HUES64 (cell line): ENCODE measurements around the gene PIGP. TPM values are rescaled to one million over a fixed set of nuclear protein-coding genes. Genes with fewer than 3 reads are reported as not detected.
"Not testable (repeated sequence)": the region's sequence is repeated elsewhere in the genome, so short reads cannot be mapped to it uniquely, and the experiment has no call there.

Experiments used
- H3K27ac ChIP-seq: 2 replicates; pipeline ENCODE4 v1.7.0; 2013; ENCODE audit warnings: low read depth, low read length, inconsistent platforms
- H3K27me3 ChIP-seq: 2 replicates; pipeline ENCODE4 v1.6.1; 2013; ENCODE audit warnings: mild to moderate bottlenecking, low read length; ENCODE audit not compliant: insufficient read depth
- H3K36me3 ChIP-seq: 2 replicates; pipeline ENCODE4 v1.6.1; 2013; ENCODE audit warnings: mild to moderate bottlenecking, low read length; ENCODE audit not compliant: insufficient read depth
- H3K4me1 ChIP-seq: 2 replicates; pipeline ENCODE4 v1.6.1; 2013; ENCODE audit warnings: mild to moderate bottlenecking, low read length, moderate library complexity; ENCODE audit not compliant: insufficient read depth
- H3K4me3 ChIP-seq: 2 replicates; pipeline ENCODE4 v1.5.1; 2013; ENCODE audit warnings: mild to moderate bottlenecking, low read length, moderate library complexity
- H3K9ac ChIP-seq: 2 replicates; pipeline ENCODE4 v1.6.1; 2013; ENCODE audit warnings: mild to moderate bottlenecking, low read depth, low read length
- H3K9me3 ChIP-seq: 2 replicates; pipeline ENCODE4 v1.6.1; 2013; ENCODE audit warnings: low read depth, low read length; ENCODE audit not compliant: insufficient read depth
- WGBS: fragments of 150-250, 120-280 bp; methylation state at CpG from one replicate; pipeline ENCODE4 v1.1.7; 2013; ENCODE audit warnings: missing lambda C conversion rate; 5-methylcytosine and 5-hydroxymethylcytosine counted together
- polyA plus RNA-seq, 2 experiments: library from polyadenylated mRNA; stranded (reverse); fragments of 50-300 nt; gene quantifications; one replicate each; pipeline ENCODE4 v1.2.3, GENCODE V29; 2013

Gene PIGP
- 9.1 TPM for polyA plus RNA-seq (2013, experiment 1 of 2)
- polyA plus RNA-seq (2013, experiment 2 of 2): 16.0 TPM

GRCh38 chr21:37072988-37073416 is at the start of gene PIGP, which contains the start of gene TTC3:
Gene PIGP, minus strand, starts transcription at chr21:37073071. Its CDS starts 556 bp downstream, at chr21:37072515.
Gene TTC3, plus strand, starts transcription at chr21:37073254. Its CDS starts 14,004 bp downstream, at chr21:37087258.
- Histone ChIP-seq H3K4me1 (peaks cover 22% of the 10 kb centered on the region), H3K27me3 (peaks cover 25% of the 10 kb centered on the region), H3K9ac (peak within 1 kb of the TSS; percentile 88), H3K27ac (peak within 1 kb of the TSS; percentile 96), H3K4me3 (peak within 1 kb of the TSS; percentile 69), H3K9me3 (no peaks in the 10 kb centered on the region), H3K36me3 (no peaks in the 10 kb centered on the region; the same call in 1 of the 2 replicates)
- WGBS: under 1% methylated on average over 61 of the region's 61 CpGs

GRCh38 chr21:37119421-37120218 is 46.7 kb upstream of the PIGP start:
- Histone ChIP-seq H3K27ac (no peak overlapping the region), H3K9ac (no peak overlapping the region), H3K4me3 (no peak overlapping the region), H3K27me3 (no peaks in the 10 kb centered on the region), H3K36me3 (no peaks in the 10 kb centered on the region), H3K4me1 (peaks cover 7% of the 10 kb centered on the region; the same call in 1 of the 2 replicates), H3K9me3 (no peaks in the 10 kb centered on the region)
- 70% methylated on average over 6 of the region's 6 CpGs for WGBS

GRCh38 chr21:37118187-37118826 is 45.4 kb upstream of the PIGP start:
- no peak overlapping the region for H3K9ac ChIP-seq
- no peaks in the 10 kb centered on the region for H3K9me3 ChIP-seq
- no peaks in the 10 kb centered on the region for H3K27me3 ChIP-seq
- no peaks in the 10 kb centered on the region for H3K36me3 ChIP-seq
- H3K4me3 ChIP-seq: no peak overlapping the region
- H3K4me1 ChIP-seq: peaks cover 7% of the 10 kb centered on the region; the same call in 1 of the 2 replicates
- no peak overlapping the region for H3K27ac ChIP-seq
- WGBS: 0% methylated on average over 1 of the region's 1 CpG

- no peaks in the 10 kb centered on the region for H3K27me3 ChIP-seq
- no peaks in the 10 kb centered on the region for H3K9me3 ChIP-seq
- no peaks in the 10 kb centered on the region for H3K36me3 ChIP-seq
- H3K9ac ChIP-seq: no peak overlapping the region
- no peak overlapping the region for H3K4me3 ChIP-seq
- peaks cover 7% of the 10 kb centered on the region; the same call in 1 of the 2 replicates for H3K4me1 ChIP-seq
- H3K27ac ChIP-seq: no peak overlapping the region
These were observed 44.3 kb upstream of the PIGP start for GRCh38 chr21:37117204-37117603.

GRCh38 chr21:37116459-37116858 is 43.6 kb upstream of the PIGP start:
- H3K27ac ChIP-seq, H3K4me3 ChIP-seq, H3K9ac ChIP-seq, H3K36me3 ChIP-seq, H3K9me3 ChIP-seq, H3K27me3 ChIP-seq, H3K4me1 ChIP-seq: not testable (repeated sequence)
- 100% methylated on average over 2 of the region's 2 CpGs for whole genome bisulfite sequencing

GRCh38 chr21:37114301-37114700 is 41.4 kb upstream of the PIGP start:
- 93% methylated on average over 1 of the region's 3 CpGs for WGBS
- H3K36me3 ChIP-seq, H3K9me3 ChIP-seq, H3K9ac ChIP-seq, H3K27ac ChIP-seq, H3K4me3 ChIP-seq, H3K27me3 ChIP-seq, H3K4me1 ChIP-seq: not testable (repeated sequence)

GRCh38 chr21:37111029-37111428 is 38.2 kb upstream of the PIGP start:
- H3K27ac ChIP-seq, H3K9ac ChIP-seq, H3K4me1 ChIP-seq, H3K36me3 ChIP-seq, H3K4me3 ChIP-seq, H3K27me3 ChIP-seq: not testable (repeated sequence)
- peaks cover 22% of the 10 kb centered on the region for H3K9me3 ChIP-seq
- WGBS: 97% methylated on average over 5 of the region's 6 CpGs

GRCh38 chr21:37106998-37107397 is 34.1 kb upstream of the PIGP start:
- Histone ChIP-seq H3K4me3 (no peak overlapping the region), H3K36me3 (peaks cover 9% of the 10 kb centered on the region), H3K4me1 (no peaks in the 10 kb centered on the region), H3K27me3 (no peaks in the 10 kb centered on the region), H3K9ac (no peak overlapping the region), H3K9me3 (peaks cover 22% of the 10 kb centered on the region), H3K27ac (no peak overlapping the region)
- WGBS: 95% methylated on average over 2 of the region's 2 CpGs

- H3K27me3 ChIP-seq, H3K27ac ChIP-seq, H3K9ac ChIP-seq, H3K9me3 ChIP-seq, H3K4me1 ChIP-seq, H3K4me3 ChIP-seq: not testable (repeated sequence)
- 96% methylated on average over 3 of the region's 3 CpGs for WGBS
- H3K36me3 ChIP-seq: peaks cover 19% of the 10 kb centered on the region; the same call in 1 of the 2 replicates
These were observed 29.9 kb upstream of the PIGP start for GRCh38 chr21:37102746-37103145.

- no peak overlapping the region for H3K4me3 ChIP-seq
- H3K27ac ChIP-seq: no peak overlapping the region
- 69% methylated on average over 1 of the region's 1 CpG for WGBS
- peaks cover 32% of the 10 kb centered on the region for H3K36me3 ChIP-seq
- H3K9me3 ChIP-seq: no peaks in the 10 kb centered on the region
- H3K27me3 ChIP-seq: peaks cover 2% of the 10 kb centered on the region; the same call in 1 of the 2 replicates
- H3K4me1 ChIP-seq: no peaks in the 10 kb centered on the region
- no peak overlapping the region for H3K9ac ChIP-seq
These were observed 28.5 kb upstream of the PIGP start for GRCh38 chr21:37101384-37101783.

GRCh38 chr21:37100316-37100715 is 27.4 kb upstream of the PIGP start:
- H3K36me3 ChIP-seq: peaks cover 33% of the 10 kb centered on the region
- no peak overlapping the region for H3K27ac ChIP-seq
- no peak overlapping the region for H3K9ac ChIP-seq
- H3K27me3 ChIP-seq: peaks cover 2% of the 10 kb centered on the region; the same call in 1 of the 2 replicates
- WGBS: 93% methylated on average over 6 of the region's 6 CpGs
- no peaks in the 10 kb centered on the region for H3K9me3 ChIP-seq
- no peaks in the 10 kb centered on the region for H3K4me1 ChIP-seq
- no peak overlapping the region for H3K4me3 ChIP-seq
